Activated CD8-positive, alpha-beta memory T cell treated with anti-CD3 and anti-CD28 coated beads for 36 hours (primary cell): Measurements from ENCODE around the gene SLC25A51. TPM values are rescaled to one million over a fixed set of nuclear protein-coding genes. Genes with fewer than 3 reads are reported as not detected.

Source experiments
- CTCF ChIA-PET: fragments of 350-600 bp; sonication (Branson Sonifier 250); formaldehyde crosslinking; loops from one replicate; lab custom pipeline; 2021; ENCODE audit warnings: antibody characterized with exemption; lab: Charles Lee
- POLR2A ChIA-PET: fragments of 350-600 bp; sonication (Branson Sonifier 250); formaldehyde crosslinking; loops from one replicate; lab custom pipeline; 2021; ENCODE audit warnings: antibody characterized with exemption; lab: Charles Lee
- total RNA-seq, 2 experiments: library from RNA; stranded (reverse); gene quantifications; one replicate each; pipeline ENCODE4 v1.2.3, GENCODE V29; 2021

The SLC25A51 gene
- total RNA-seq, 2 experiments from 2014 or later, result 38.0 to 38.7 TPM

- ChIA-PET CTCF (no interaction called here), POLR2A (no interaction called here)
These were observed 35.7 kb upstream of the SLC25A51 start for GRCh38 chr9:37939575-37940095.

- ChIA-PET POLR2A (no interaction called here), CTCF (no interaction called here)
These were observed 34.4 kb upstream of the SLC25A51 start for GRCh38 chr9:37938121-37938891.

GRCh38 chr9:37937366-37937765 lies 33.4 kb upstream of the SLC25A51 start:
- ChIA-PET CTCF (interaction anchor here (0.7 kb wide), 1 partner anchor 155 kb away, joined by 3 read pairs; no protein-coding TSS in a partner anchor), POLR2A (no interaction called here)

- CTCF ChIA-PET, result interaction anchor here (0.7 kb wide), 1 partner anchor 156 kb away, joined by 3 read pairs; no protein-coding TSS in a partner anchor
- POLR2A ChIA-PET, result no interaction called here
These were observed 33.0 kb upstream of the SLC25A51 start for GRCh38 chr9:37936965-37937364.

- POLR2A ChIA-PET, result no interaction called here
- CTCF ChIA-PET, result no interaction called here
These were observed 32.4 kb upstream of the SLC25A51 start for GRCh38 chr9:37936376-37936775.

GRCh38 chr9:37935096-37935495 lies 31.2 kb upstream of the SLC25A51 start:
- POLR2A ChIA-PET, result no interaction called here
- CTCF ChIA-PET, result no interaction called here

- CTCF ChIA-PET, result no interaction called here
- POLR2A ChIA-PET, result no interaction called here
These were observed 27.7 kb upstream of the SLC25A51 start for GRCh38 chr9:37931592-37931991.

GRCh38 chr9:37929441-37929895 lies 25.5 kb upstream of the SLC25A51 start:
- CTCF ChIA-PET, result no interaction called here
- POLR2A ChIA-PET, result no interaction called here

GRCh38 chr9:37928552-37929430 lies 24.9 kb upstream of the SLC25A51 start:
- ChIA-PET POLR2A (no interaction called here), CTCF (no interaction called here)

GRCh38 chr9:37927601-37928551 lies 23.9 kb upstream of the SLC25A51 start:
- ChIA-PET POLR2A (no interaction called here), CTCF (no interaction called here)

GRCh38 chr9:37927132-37927531 lies 23.2 kb upstream of the SLC25A51 start:
- POLR2A ChIA-PET, result no interaction called here
- CTCF ChIA-PET, result no interaction called here

- ChIA-PET CTCF (no interaction called here), POLR2A (no interaction called here)
These were observed 22.8 kb upstream of the SLC25A51 start for GRCh38 chr9:37926737-37927118.

- ChIA-PET CTCF (no interaction called here), POLR2A (no interaction called here)
These were observed 22.1 kb upstream of the SLC25A51 start for GRCh38 chr9:37925786-37926736.

- ChIA-PET POLR2A (no interaction called here), CTCF (no interaction called here)
These were observed 21.1 kb upstream of the SLC25A51 start for GRCh38 chr9:37925006-37925405.

GRCh38 chr9:37924538-37924937 lies 20.6 kb upstream of the SLC25A51 start:
- POLR2A ChIA-PET, result no interaction called here
- CTCF ChIA-PET, result no interaction called here

- POLR2A ChIA-PET, result no interaction called here
- CTCF ChIA-PET, result interaction anchor here (0.7 kb wide), 1 partner anchor 10 kb away, joined by 6 read pairs; no protein-coding TSS in a partner anchor
These were observed 20.0 kb upstream of the SLC25A51 start for GRCh38 chr9:37923796-37924427.

- ChIA-PET POLR2A (no interaction called here), CTCF (interaction anchor here (0.7 kb wide), 1 partner anchor 10 kb away, joined by 6 read pairs; no protein-coding TSS in a partner anchor)
These were observed 19.3 kb upstream of the SLC25A51 start for GRCh38 chr9:37923118-37923795.
